WTC11 (cell line): ENCODE results near the gene MEIS1. TPM values are rescaled to one million over a fixed set of nuclear protein-coding genes. Genes with fewer than 3 reads are reported as not detected.

Experiments used
- ATAC-seq: fragments of 200-7000 bp; cut with Tn5 transposase; 2 replicates; pipeline ENCODE4 v1.10.0; 2021; ENCODE audit warnings: mild to moderate bottlenecking, moderate library complexity
- CTCF ChIA-PET: fragments of 300-600 bp; sonication (Branson Sonifier 250); formaldehyde crosslinking; loops from one replicate; lab custom pipeline; 2021; ENCODE audit warnings: antibody characterized with exemption; lab: Charles Lee
- POLR2A ChIA-PET: fragments of 350-600 bp; sonication (Branson Sonifier 250); formaldehyde crosslinking; loops from one replicate; lab custom pipeline; 2021; ENCODE audit warnings: antibody characterized with exemption; lab: Charles Lee
- DNase-seq: peaks from one replicate; pipeline ENCODE4 v3.0.0; 2021; ENCODE audit warnings: low spot score
- H3K27ac Mint-ChIP-seq: 2 replicates; pipeline ENCODE4 v1.8.0; 2021; ENCODE audit warnings: mixed read lengths
- H3K27me3 Mint-ChIP-seq: 2 replicates; pipeline ENCODE4 v1.8.0; 2021; ENCODE audit warnings: low read depth, mild to moderate bottlenecking, moderate library complexity, mixed read lengths
- H3K36me3 Mint-ChIP-seq: 2 replicates; pipeline ENCODE4 v1.8.0; 2021; ENCODE audit warnings: mixed read lengths
- H3K4me1 Mint-ChIP-seq: 2 replicates; pipeline ENCODE4 v1.8.0; 2022; ENCODE audit warnings: mixed read lengths
- H3K4me3 Mint-ChIP-seq: 2 replicates; pipeline ENCODE4 v1.8.0; 2021; ENCODE audit warnings: mild to moderate bottlenecking, moderate library complexity, mixed read lengths
- H3K9me3 Mint-ChIP-seq: 2 replicates; pipeline ENCODE4 v1.8.0; 2021; ENCODE audit warnings: mixed read lengths
- AFF4 ChIP-seq: sonication (generic); formaldehyde crosslinking; IDR thresholded peaks from 2 replicates; pipeline ENCODE4 v1.8.1; 2023; ENCODE audit warnings: mild to moderate bottlenecking, missing genetic modification reagents, borderline replicate concordance
- IRF2 ChIP-seq: sonication (generic); formaldehyde crosslinking; IDR thresholded peaks from 2 replicates; pipeline ENCODE4 v1.8.0; 2022; ENCODE audit warnings: low read depth, missing genetic modification reagents, borderline replicate concordance
- JAZF1 ChIP-seq: fragments of 250-450 bp; sonication (Bioruptor Pico); IDR thresholded peaks from 2 replicates; pipeline ENCODE4 v1.9.0; 2021; ENCODE audit warnings: moderate library complexity, mild to moderate bottlenecking, inconsistent platforms
- MYBL2 ChIP-seq: sonication (generic); formaldehyde crosslinking; IDR thresholded peaks from 2 replicates; pipeline ENCODE4 v1.8.1; 2023; ENCODE audit warnings: mild to moderate bottlenecking, moderate library complexity, missing genetic modification reagents
- NFATC4 ChIP-seq: fragments of 250-450 bp; sonication (Bioruptor Pico); IDR thresholded peaks from 2 replicates; pipeline ENCODE4 v1.9.0; 2021; ENCODE audit warnings: mild to moderate bottlenecking
- NR2C2 ChIP-seq: sonication (generic); formaldehyde crosslinking; IDR thresholded peaks from 2 replicates; pipeline ENCODE4 v1.8.0; 2022; ENCODE audit warnings: mild to moderate bottlenecking, missing genetic modification reagents
- NR3C1 ChIP-seq: sonication (generic); formaldehyde crosslinking; conservative IDR thresholded peaks from 2 replicates; pipeline ENCODE4 v1.8.1; 2023; ENCODE audit warnings: low read depth, mild to moderate bottlenecking, missing genetic modification reagents
- ZNF219 ChIP-seq: sonication (generic); formaldehyde crosslinking; IDR thresholded peaks from 2 replicates; pipeline ENCODE4 v1.8.0; 2023; ENCODE audit warnings: missing genetic modification reagents, mild to moderate bottlenecking, borderline replicate concordance
- ZNF532 ChIP-seq: fragments of 250-450 bp; sonication (Bioruptor Pico); IDR thresholded peaks from 2 replicates; pipeline ENCODE4 v1.9.0; 2021; ENCODE audit warnings: mild to moderate bottlenecking, borderline replicate concordance
- total RNA-seq: library from RNA; stranded (reverse); gene quantifications from 3 replicates; pipeline ENCODE4 v1.2.3, GENCODE V29; 2021
- TF ChIP-seq, protein P1 (sequence below): sonication (generic); formaldehyde crosslinking; IDR thresholded peaks from 2 replicates; pipeline ENCODE4 v1.8.1; 2022; ENCODE audit warnings: mild to moderate bottlenecking, moderate library complexity, missing genetic modification reagents
- TF ChIP-seq, protein P2 (sequence below): sonication (generic); formaldehyde crosslinking; IDR thresholded peaks from 2 replicates; pipeline ENCODE4 v1.8.0; 2023; ENCODE audit warnings: missing genetic modification reagents
- TF ChIP-seq, protein P3 (sequence below): sonication (generic); formaldehyde crosslinking; IDR thresholded peaks from 2 replicates; pipeline ENCODE4 v1.8.0; 2023; ENCODE audit warnings: mild to moderate bottlenecking, missing genetic modification reagents

MEIS1 gene
- total RNA-seq, 1 experiment from 2014 or later, result 0.48 TPM

DNA sequence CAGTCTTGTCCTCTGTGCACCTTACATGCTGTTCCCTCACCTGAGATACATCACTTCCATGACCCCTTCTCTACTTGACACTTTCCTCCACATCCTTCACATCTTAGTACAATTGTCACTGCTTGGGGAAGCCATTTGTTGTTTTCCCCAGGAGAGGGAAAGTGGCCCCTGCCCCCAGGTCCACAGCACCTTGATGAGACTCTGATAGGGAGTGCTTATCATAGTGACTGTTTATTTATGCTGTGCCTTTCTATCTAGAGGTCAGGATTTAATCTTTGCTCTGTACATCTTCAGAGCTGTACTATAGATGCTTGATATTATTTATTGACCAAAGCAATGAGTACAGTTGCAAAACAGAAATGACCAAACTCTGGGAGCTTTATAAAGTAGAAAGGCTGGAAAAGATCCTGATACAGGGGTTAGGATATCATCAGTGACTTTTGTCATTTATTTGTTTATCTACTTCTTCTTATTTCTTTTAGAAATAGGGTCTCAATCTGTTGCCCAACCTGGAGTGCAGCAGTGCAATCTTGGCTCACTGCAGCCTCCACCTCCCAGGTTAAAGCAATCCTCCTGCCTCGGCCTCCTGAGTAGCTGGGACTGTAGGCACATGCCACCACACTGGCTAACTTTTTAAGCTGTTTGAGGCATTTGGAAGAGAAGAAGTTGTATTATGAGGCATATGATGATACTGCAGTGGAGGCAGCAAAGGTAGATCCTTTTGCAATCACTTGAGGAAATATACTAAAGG is 94.2 kb downstream of the MEIS1 start:
- ChIA-PET POLR2A (no interaction called here), CTCF (interaction anchor here (0.6 kb wide), 1 partner anchor 84 kb away, joined by 3 read pairs; no protein-coding TSS in a partner anchor)
- Mint-ChIP-seq H3K9me3 (no peaks in the 10 kb centered on the region), H3K27ac (no peak overlapping the region), H3K36me3 (no peaks in the 10 kb centered on the region), H3K27me3 (no peaks in the 10 kb centered on the region), H3K4me3 (no peak overlapping the region)
- no peak for DNase-seq
- no peak for ATAC-seq
- no peak for TF ChIP-seq IRF2 (CRISPR knock-in tag)
- TF ChIP-seq, protein P1, sequence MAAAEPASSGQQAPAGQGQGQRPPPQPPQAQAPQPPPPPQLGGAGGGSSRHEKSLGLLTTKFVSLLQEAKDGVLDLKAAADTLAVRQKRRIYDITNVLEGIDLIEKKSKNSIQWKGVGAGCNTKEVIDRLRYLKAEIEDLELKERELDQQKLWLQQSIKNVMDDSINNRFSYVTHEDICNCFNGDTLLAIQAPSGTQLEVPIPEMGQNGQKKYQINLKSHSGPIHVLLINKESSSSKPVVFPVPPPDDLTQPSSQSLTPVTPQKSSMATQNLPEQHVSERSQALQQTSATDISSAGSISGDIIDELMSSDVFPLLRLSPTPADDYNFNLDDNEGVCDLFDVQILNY, result no peak
- TF ChIP-seq, protein P2, sequence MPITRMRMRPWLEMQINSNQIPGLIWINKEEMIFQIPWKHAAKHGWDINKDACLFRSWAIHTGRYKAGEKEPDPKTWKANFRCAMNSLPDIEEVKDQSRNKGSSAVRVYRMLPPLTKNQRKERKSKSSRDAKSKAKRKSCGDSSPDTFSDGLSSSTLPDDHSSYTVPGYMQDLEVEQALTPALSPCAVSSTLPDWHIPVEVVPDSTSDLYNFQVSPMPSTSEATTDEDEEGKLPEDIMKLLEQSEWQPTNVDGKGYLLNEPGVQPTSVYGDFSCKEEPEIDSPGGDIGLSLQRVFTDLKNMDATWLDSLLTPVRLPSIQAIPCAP (CRISPR knock-in tag), result no peak
- TF ChIP-seq AFF4 (CRISPR knock-in tag), result no peak
- TF ChIP-seq ZNF219, result no peak
- no peak for TF ChIP-seq NR3C1 (CRISPR knock-in tag)
- no peak for TF ChIP-seq ZNF532 (CRISPR knock-in tag)
- no peak for TF ChIP-seq NFATC4 (CRISPR knock-in tag)
- no peak for TF ChIP-seq NR2C2 (CRISPR knock-in tag)
- TF ChIP-seq, protein P3, sequence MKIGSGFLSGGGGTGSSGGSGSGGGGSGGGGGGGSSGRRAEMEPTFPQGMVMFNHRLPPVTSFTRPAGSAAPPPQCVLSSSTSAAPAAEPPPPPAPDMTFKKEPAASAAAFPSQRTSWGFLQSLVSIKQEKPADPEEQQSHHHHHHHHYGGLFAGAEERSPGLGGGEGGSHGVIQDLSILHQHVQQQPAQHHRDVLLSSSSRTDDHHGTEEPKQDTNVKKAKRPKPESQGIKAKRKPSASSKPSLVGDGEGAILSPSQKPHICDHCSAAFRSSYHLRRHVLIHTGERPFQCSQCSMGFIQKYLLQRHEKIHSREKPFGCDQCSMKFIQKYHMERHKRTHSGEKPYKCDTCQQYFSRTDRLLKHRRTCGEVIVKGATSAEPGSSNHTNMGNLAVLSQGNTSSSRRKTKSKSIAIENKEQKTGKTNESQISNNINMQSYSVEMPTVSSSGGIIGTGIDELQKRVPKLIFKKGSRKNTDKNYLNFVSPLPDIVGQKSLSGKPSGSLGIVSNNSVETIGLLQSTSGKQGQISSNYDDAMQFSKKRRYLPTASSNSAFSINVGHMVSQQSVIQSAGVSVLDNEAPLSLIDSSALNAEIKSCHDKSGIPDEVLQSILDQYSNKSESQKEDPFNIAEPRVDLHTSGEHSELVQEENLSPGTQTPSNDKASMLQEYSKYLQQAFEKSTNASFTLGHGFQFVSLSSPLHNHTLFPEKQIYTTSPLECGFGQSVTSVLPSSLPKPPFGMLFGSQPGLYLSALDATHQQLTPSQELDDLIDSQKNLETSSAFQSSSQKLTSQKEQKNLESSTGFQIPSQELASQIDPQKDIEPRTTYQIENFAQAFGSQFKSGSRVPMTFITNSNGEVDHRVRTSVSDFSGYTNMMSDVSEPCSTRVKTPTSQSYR (CRISPR knock-in tag), result no peak
- no peak for TF ChIP-seq MYBL2 (CRISPR knock-in tag)
- no peak for TF ChIP-seq JAZF1 (CRISPR knock-in tag)
- TF ChIP-seq, all 79 proteins: peak for 0
- peaks cover 17% of the 10 kb centered on the region for H3K4me1 Mint-ChIP-seq
